Activated CD8-positive, alpha-beta T cell treated with anti-CD3 and anti-CD28 coated beads for 36 hours (primary cell): ENCODE results near the gene SRRM2. TPM values are rescaled to one million over a fixed set of nuclear protein-coding genes. Genes with fewer than 3 reads are reported as not detected.

Experiments
- ATAC-seq: fragments of 200-7000 bp; cut with Tn5 transposase; one replicate; pipeline ENCODE4 v1.10.0; 2021; ENCODE audit warnings: mild to moderate bottlenecking, moderate library complexity
- CTCF ChIA-PET: fragments of 350-600 bp; sonication (Branson Sonifier 250); formaldehyde crosslinking; loops from one replicate; lab custom pipeline; 2021; ENCODE audit warnings: antibody characterized with exemption; lab: Charles Lee
- POLR2A ChIA-PET: fragments of 350-600 bp; sonication (Branson Sonifier 250); formaldehyde crosslinking; loops from one replicate; lab custom pipeline; 2021; ENCODE audit warnings: antibody characterized with exemption; lab: Charles Lee
- DNase-seq: peaks from one replicate; pipeline ENCODE4 v3.0.0-alpha.2; 2020
- H3K27ac Mint-ChIP-seq: one replicate; pipeline ENCODE4 v1.8.0; 2021; ENCODE audit warnings: mild to moderate bottlenecking, mixed read lengths
- H3K27me3 Mint-ChIP-seq: one replicate; pipeline ENCODE4 v1.8.0; 2021; ENCODE audit warnings: mixed read lengths
- H3K36me3 Mint-ChIP-seq: one replicate; pipeline ENCODE4 v1.8.0; 2021; ENCODE audit warnings: low read depth, mixed read lengths
- H3K4me1 Mint-ChIP-seq: one replicate; pipeline ENCODE4 v1.8.0; 2021; ENCODE audit warnings: low read depth, mixed read lengths
- H3K4me3 Mint-ChIP-seq: one replicate; pipeline ENCODE4 v1.8.0; 2021; ENCODE audit warnings: mild to moderate bottlenecking, moderate library complexity, mixed read lengths
- H3K9me3 Mint-ChIP-seq: one replicate; pipeline ENCODE4 v1.8.0; 2021; ENCODE audit warnings: mixed read lengths
- CTCF ChIP-seq: fragments of 200-600 bp; IDR thresholded peaks from one replicate; pipeline ENCODE4 v1.8.0; 2022; ENCODE audit warnings: antibody characterized with exemption, mild to moderate bottlenecking
- intact Hi-C: fragments of 100-400 bp; cut with micrococcal nuclease; formaldehyde crosslinking; loops from one replicate; pipeline ENCODE4 v1.10.0; 2022
- total RNA-seq, 2 experiments: library from RNA; stranded (reverse); gene quantifications; one replicate each; pipeline ENCODE4 v1.2.3, GENCODE V29; 2021

Gene SRRM2
- total RNA-seq, 2 experiments from 2014 or later: 518 to 561 TPM

GRCh38 chr16:2717383-2718263 is 34.8 kb upstream of the SRRM2 start:
- POLR2A ChIA-PET: interaction anchor here (0.8 kb wide), 1 partner anchor 44 kb away, joined by 3 read pairs; no protein-coding TSS in a partner anchor
- Mint-ChIP-seq H3K27me3 (no peaks in the 10 kb centered on the region), H3K4me3 (no peak overlapping the region)

GRCh38 chr16:2719328-2720063 is 32.9 kb upstream of the SRRM2 start:
- H3K27ac Mint-ChIP-seq: no peak overlapping the region
- no peak for DNase-seq
- H3K36me3 Mint-ChIP-seq: no peaks in the 10 kb centered on the region
- peaks cover 3% of the 10 kb centered on the region for H3K27me3 Mint-ChIP-seq
- ChIA-PET POLR2A (interaction anchor here (1.1 to 1.9 kb wide), 3 partner anchors 33 to 58 kb away, joined by 3 to 4 read pairs (median 3); no protein-coding TSS in a partner anchor), CTCF (no interaction called here)
- peak overlapping the region; percentile 76 for H3K4me3 Mint-ChIP-seq
- H3K4me1 Mint-ChIP-seq: peaks cover 6% of the 10 kb centered on the region
- H3K9me3 Mint-ChIP-seq: no peaks in the 10 kb centered on the region
- TF ChIP-seq CTCF: no peak
- intact Hi-C loops: no loop called here
- ATAC-seq: no peak

More at GRCh38 chr16:2717383-2718263, 34.8 kb upstream of the SRRM2 start:
- CTCF ChIA-PET: interaction anchor here (0.5 kb wide), 1 partner anchor 201 kb away, joined by 3 read pairs; no protein-coding TSS in a partner anchor
- no peak for TF ChIP-seq CTCF
- H3K4me1 Mint-ChIP-seq: peaks cover 6% of the 10 kb centered on the region
- ATAC-seq (no peak), DNase-seq (no peak)
- intact Hi-C loops: no loop called here
- H3K36me3 Mint-ChIP-seq: no peaks in the 10 kb centered on the region
- H3K27ac Mint-ChIP-seq: no peak overlapping the region
- H3K9me3 Mint-ChIP-seq: no peaks in the 10 kb centered on the region

GRCh38 chr16:2720064-2720457 is 32.4 kb upstream of the SRRM2 start, which contains the start of gene PRSS27:
Gene PRSS27 (minus strand): TSS chr16:2720224. CDS start chr16:2720160, 64 bp downstream.
- H3K27ac Mint-ChIP-seq: peak within 1 kb of the TSS; percentile 81

GRCh38 chr16:2720719-2721633 is 31.5 kb upstream of the SRRM2 start:
- intact Hi-C loops: no loop called here
- peak; percentile 92 for ATAC-seq
- TF ChIP-seq CTCF: peak; percentile 84
- H3K27me3 Mint-ChIP-seq: peaks cover 3% of the 10 kb centered on the region
- ChIA-PET POLR2A (no interaction called here), CTCF (no interaction called here)
- peak overlapping the region; percentile 81 for H3K27ac Mint-ChIP-seq
- peak overlapping the region; percentile 76 for H3K4me3 Mint-ChIP-seq
- H3K9me3 Mint-ChIP-seq: no peaks in the 10 kb centered on the region
- no peaks in the 10 kb centered on the region for H3K36me3 Mint-ChIP-seq
- H3K4me1 Mint-ChIP-seq: peaks cover 2% of the 10 kb centered on the region
- DNase-seq: peak; percentile 91

More at GRCh38 chr16:2720064-2720457, 32.4 kb upstream of the SRRM2 start, which contains the start of gene PRSS27:
- no peak for ATAC-seq
- peaks cover 3% of the 10 kb centered on the region for H3K27me3 Mint-ChIP-seq
- peak within 1 kb of the TSS; percentile 76 for H3K4me3 Mint-ChIP-seq
- TF ChIP-seq CTCF: no peak
- intact Hi-C loops: no loop called here
- H3K9me3 Mint-ChIP-seq: no peaks in the 10 kb centered on the region
- H3K36me3 Mint-ChIP-seq: no peaks in the 10 kb centered on the region
- CTCF ChIA-PET: no interaction called here
- POLR2A ChIA-PET: interaction anchor here (1.9 kb wide), 1 partner anchor 46 kb away, joined by 4 read pairs; no protein-coding TSS in a partner anchor
- no peak for DNase-seq
- peaks cover 3% of the 10 kb centered on the region for H3K4me1 Mint-ChIP-seq
